ENCODE data around the gene SYCE1L. TPM values are rescaled to one million over a fixed set of nuclear protein-coding genes. Genes with fewer than 3 reads are reported as not detected.
"Not testable (repeated sequence)": the region's sequence is repeated elsewhere in the genome, so short reads cannot be mapped to it uniquely, and the experiment has no call there.

Gene SYCE1L
- total RNA-seq, 1 experiment from 2014 or later, result 6.2 TPM

DNA sequence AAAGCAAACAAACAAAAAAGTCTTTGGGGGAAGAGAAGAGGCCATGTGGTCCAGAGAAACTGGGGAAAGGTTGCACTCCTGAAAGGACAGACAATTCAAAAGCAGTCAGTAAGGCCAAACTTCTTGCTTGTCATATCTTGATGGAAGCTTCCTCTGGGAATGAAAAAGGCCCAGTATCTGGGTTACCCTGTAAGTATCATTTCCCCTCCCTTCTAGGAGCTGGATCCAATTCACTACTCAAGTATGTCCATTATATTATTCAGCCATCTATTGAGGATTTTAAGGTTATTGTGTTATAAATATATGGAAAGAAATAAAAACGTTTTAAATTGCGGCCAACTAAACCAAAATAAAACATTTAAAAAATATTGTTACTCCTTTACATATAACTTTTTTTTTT is 34.2 kb upstream of the SYCE1L start:
- Histone ChIP-seq H3K36me3 (ENCODE audit: low read depth) (no peaks in the 10 kb centered on the region), H4K20me1 (ENCODE audit: insufficient read depth) (no peaks in the 10 kb centered on the region), H3K4me3 (no peak overlapping the region), H3K4me2 (no peak overlapping the region), H3K9me2 (ENCODE audit: insufficient read depth) (no peaks in the 10 kb centered on the region), H3K9me3 (ENCODE audit: insufficient read depth, low read depth) (no peaks in the 10 kb centered on the region), H3K27me3 (ENCODE audit: insufficient read depth, low read depth) (peaks cover 79% of the 10 kb centered on the region), H3K79me2 (ENCODE audit: low read depth) (no peaks in the 10 kb centered on the region), H3F3A (ENCODE audit: insufficient read depth, low read depth) (no peaks in the 10 kb centered on the region), H3K4me1 (replicated peaks; ENCODE audit: insufficient read depth) (no peaks in the 10 kb centered on the region), H2AFZ (no peak overlapping the region), H3K27ac (no peak overlapping the region)
- ChIA-PET POLR2A (ENCODE audit: unreplicated experiment) (no interaction called here), CTCF (no interaction called here)
- BruUV-seq (replicated peaks), result no TSS peak
- TF ChIP-seq, protein P1, sequence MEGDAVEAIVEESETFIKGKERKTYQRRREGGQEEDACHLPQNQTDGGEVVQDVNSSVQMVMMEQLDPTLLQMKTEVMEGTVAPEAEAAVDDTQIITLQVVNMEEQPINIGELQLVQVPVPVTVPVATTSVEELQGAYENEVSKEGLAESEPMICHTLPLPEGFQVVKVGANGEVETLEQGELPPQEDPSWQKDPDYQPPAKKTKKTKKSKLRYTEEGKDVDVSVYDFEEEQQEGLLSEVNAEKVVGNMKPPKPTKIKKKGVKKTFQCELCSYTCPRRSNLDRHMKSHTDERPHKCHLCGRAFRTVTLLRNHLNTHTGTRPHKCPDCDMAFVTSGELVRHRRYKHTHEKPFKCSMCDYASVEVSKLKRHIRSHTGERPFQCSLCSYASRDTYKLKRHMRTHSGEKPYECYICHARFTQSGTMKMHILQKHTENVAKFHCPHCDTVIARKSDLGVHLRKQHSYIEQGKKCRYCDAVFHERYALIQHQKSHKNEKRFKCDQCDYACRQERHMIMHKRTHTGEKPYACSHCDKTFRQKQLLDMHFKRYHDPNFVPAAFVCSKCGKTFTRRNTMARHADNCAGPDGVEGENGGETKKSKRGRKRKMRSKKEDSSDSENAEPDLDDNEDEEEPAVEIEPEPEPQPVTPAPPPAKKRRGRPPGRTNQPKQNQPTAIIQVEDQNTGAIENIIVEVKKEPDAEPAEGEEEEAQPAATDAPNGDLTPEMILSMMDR (conservative IDR thresholded peaks at IDR 0.05), result no peak
- intact Hi-C loops (cut with micrococcal nuclease; ENCODE audit: unreplicated experiment), result no loop called here
- DNase-seq, result no peak

DNA sequence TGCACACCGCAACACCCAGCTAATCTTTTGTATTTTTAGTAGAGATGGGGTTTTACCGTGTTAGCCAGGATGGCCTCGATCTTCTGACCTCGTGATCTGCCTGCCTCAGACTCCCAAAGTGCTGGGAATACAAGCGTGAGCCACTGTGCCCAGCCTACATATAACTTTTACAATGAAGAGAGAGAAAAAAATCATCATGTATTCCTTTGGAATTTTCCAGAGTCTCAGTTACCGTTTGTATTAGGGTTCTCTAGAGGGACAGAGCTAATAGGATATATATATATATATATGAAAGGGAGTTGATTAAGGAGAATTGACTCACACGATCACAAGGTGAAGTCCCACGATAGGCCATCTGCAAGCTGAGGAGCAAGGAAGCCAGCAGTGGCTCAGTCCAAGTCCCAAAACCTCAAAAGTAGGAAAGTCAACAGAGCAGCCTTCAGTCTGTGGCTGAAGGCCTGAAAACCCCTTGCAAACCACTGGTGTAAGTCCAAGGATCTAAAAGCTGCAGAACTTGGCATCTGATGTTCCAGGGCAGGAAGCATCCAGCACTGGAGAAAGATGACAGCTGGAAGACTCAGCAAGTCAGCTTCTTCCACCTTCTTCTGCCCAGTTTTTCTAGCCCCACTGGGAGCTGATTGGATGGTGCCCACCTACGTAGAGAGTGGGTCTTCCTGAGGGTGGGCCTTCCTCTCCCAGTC is 33.5 kb upstream of the SYCE1L start:
- H3K9me3 ChIP-seq (ENCODE audit: insufficient read depth, low read depth); BruUV-seq (replicated peaks); H3K27ac ChIP-seq; H3K36me3 ChIP-seq (ENCODE audit: low read depth); H3K79me2 ChIP-seq (ENCODE audit: low read depth); H3K4me3 ChIP-seq; intact Hi-C loops (cut with micrococcal nuclease; ENCODE audit: unreplicated experiment); DNase-seq; H3F3A ChIP-seq (ENCODE audit: insufficient read depth, low read depth); POLR2A ChIA-PET (ENCODE audit: unreplicated experiment); H4K20me1 ChIP-seq (ENCODE audit: insufficient read depth); H3K9me2 ChIP-seq (ENCODE audit: insufficient read depth); H3K4me2 ChIP-seq; H2AFZ ChIP-seq; H3K4me1 ChIP-seq (replicated peaks; ENCODE audit: insufficient read depth): not testable (repeated sequence)
- H3K27me3 ChIP-seq (ENCODE audit: insufficient read depth, low read depth), result peaks cover 72% of the 10 kb centered on the region
- CTCF ChIA-PET, result interaction anchor here (0.5 kb wide), 1 partner anchor 1358 kb away, joined by 14 read pairs; no protein-coding TSS in a partner anchor

DNA sequence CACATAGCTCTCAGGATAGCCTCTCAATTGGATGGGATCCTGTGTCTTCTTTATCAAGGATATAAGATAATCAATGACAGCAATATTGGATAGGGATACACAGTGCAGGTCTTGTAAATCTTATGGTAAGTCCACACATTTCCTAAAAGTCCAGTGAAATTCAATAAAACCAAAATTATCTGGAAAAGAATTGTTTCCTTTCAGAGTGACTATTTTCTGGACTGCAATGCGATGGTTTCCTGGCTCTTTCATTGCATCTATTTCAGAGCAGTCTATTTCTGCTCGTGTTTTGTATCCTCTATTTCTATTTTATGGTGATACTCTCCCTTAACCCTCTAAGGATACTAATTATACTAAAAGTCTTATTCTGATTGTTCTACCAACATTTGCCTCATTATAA is 32.5 kb upstream of the SYCE1L start:
- H3K4me1 ChIP-seq (replicated peaks; ENCODE audit: insufficient read depth), result no peaks in the 10 kb centered on the region
- BruUV-seq (replicated peaks), result no TSS peak
- H3K27me3 ChIP-seq (ENCODE audit: insufficient read depth, low read depth), result peaks cover 62% of the 10 kb centered on the region
- no peaks in the 10 kb centered on the region for H3K36me3 ChIP-seq (ENCODE audit: low read depth)
- no peak for DNase-seq
- no peak overlapping the region for H3K4me2 ChIP-seq
- no peak overlapping the region for H3K4me3 ChIP-seq
- H3K79me2 ChIP-seq (ENCODE audit: low read depth), result no peaks in the 10 kb centered on the region
- H4K20me1 ChIP-seq (ENCODE audit: insufficient read depth), result no peaks in the 10 kb centered on the region
- H3K9me2 ChIP-seq (ENCODE audit: insufficient read depth), result no peaks in the 10 kb centered on the region
- no peak overlapping the region for H3K27ac ChIP-seq
- ChIA-PET POLR2A (ENCODE audit: unreplicated experiment) (no interaction called here), CTCF (interaction anchor here (0.5 kb wide), 1 partner anchor 1359 kb away, joined by 14 read pairs; no protein-coding TSS in a partner anchor)
- H2AFZ ChIP-seq, result no peak overlapping the region
- intact Hi-C loops (cut with micrococcal nuclease; ENCODE audit: unreplicated experiment), result no loop called here
- no peaks in the 10 kb centered on the region for H3K9me3 ChIP-seq (ENCODE audit: insufficient read depth, low read depth)
- no peaks in the 10 kb centered on the region for H3F3A ChIP-seq (ENCODE audit: insufficient read depth, low read depth)
- TF ChIP-seq, protein P1 (conservative IDR thresholded peaks at IDR 0.05), result no peak
- TF ChIP-seq EZH2 (IDR thresholded peaks at IDR 0.05; ENCODE audit: low read depth), result no peak

GRCh38 chr16:77168901-77169300 is 30.3 kb upstream of the SYCE1L start:
- TF ChIP-seq EZH2 (IDR thresholded peaks at IDR 0.05; ENCODE audit: low read depth), result no peak
- TF ChIP-seq, protein P1 (conservative IDR thresholded peaks at IDR 0.05), result no peak
- no TSS peak for BruUV-seq (replicated peaks)
- Histone ChIP-seq H3K27ac (no peak overlapping the region), H4K20me1 (ENCODE audit: insufficient read depth) (no peaks in the 10 kb centered on the region), H3K4me2 (no peak overlapping the region), H3F3A (ENCODE audit: insufficient read depth, low read depth) (no peaks in the 10 kb centered on the region), H2AFZ (no peak overlapping the region), H3K79me2 (ENCODE audit: low read depth) (no peaks in the 10 kb centered on the region), H3K36me3 (ENCODE audit: low read depth) (no peaks in the 10 kb centered on the region), H3K9me3 (ENCODE audit: insufficient read depth, low read depth) (no peaks in the 10 kb centered on the region), H3K4me3 (no peak overlapping the region), H3K9me2 (ENCODE audit: insufficient read depth) (no peaks in the 10 kb centered on the region), H3K4me1 (replicated peaks; ENCODE audit: insufficient read depth) (no peaks in the 10 kb centered on the region), H3K27me3 (ENCODE audit: insufficient read depth, low read depth) (peaks cover 40% of the 10 kb centered on the region)
- ChIA-PET CTCF (interaction anchor here (0.6 kb wide), 1 partner anchor 44 kb away, joined by 5 read pairs; no protein-coding TSS in a partner anchor), POLR2A (ENCODE audit: unreplicated experiment) (no interaction called here)
- no peak for DNase-seq
- intact Hi-C loops (cut with micrococcal nuclease; ENCODE audit: unreplicated experiment), result no loop called here

Measured in PC-9 (cell line).